Epidermal melanocyte (primary cell): ENCODE measurements around the gene PKNOX1.
"Not testable (repeated sequence)": the region's sequence is repeated elsewhere in the genome, so short reads cannot be mapped to it uniquely, and the experiment has no call there.

ENCODE experiments used
- DNase-seq: peaks from one replicate; pipeline ENCODE4 v3.0.0; 2011; ENCODE audit warnings: low spot score; ENCODE audit not compliant: insufficient read length

The PKNOX1 gene

GRCh38 chr21:43016728-43017127 is 42.4 kb downstream of the PKNOX1 start:
- no peak for DNase-seq

GRCh38 chr21:43018519-43018918 is 44.2 kb downstream of the PKNOX1 start:
- DNase-seq, result no peak

- DNase-seq, result no peak
These were observed 45.8 kb downstream of the PKNOX1 start for GRCh38 chr21:43020177-43020576.

DNA sequence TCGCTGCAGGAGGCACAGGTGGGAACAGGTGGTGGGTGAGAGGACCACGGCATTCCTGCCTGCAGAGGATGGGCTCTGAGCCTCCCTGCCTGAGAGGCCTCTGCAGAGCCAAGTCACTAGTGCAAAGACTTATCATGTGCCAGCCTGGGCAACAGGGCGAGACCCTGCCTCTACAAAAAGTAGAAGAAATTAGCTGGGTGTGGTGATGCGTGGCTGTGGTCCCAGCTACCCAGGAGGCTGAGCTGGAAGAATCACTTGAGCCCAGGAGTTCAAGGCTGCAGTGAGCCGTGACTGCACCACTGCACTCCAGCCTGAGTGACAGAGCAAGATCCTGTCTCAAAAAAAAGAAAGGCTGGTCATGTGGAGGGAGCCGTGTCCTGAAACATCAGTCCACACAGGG is 46.4 kb downstream of the PKNOX1 start:
- DNase-seq, result no peak

- no peak for DNase-seq
These were observed 46.8 kb downstream of the PKNOX1 start for GRCh38 chr21:43021191-43021590.

- DNase-seq, result no peak
These were observed 47.6 kb downstream of the PKNOX1 start for GRCh38 chr21:43021756-43022600.

DNA sequence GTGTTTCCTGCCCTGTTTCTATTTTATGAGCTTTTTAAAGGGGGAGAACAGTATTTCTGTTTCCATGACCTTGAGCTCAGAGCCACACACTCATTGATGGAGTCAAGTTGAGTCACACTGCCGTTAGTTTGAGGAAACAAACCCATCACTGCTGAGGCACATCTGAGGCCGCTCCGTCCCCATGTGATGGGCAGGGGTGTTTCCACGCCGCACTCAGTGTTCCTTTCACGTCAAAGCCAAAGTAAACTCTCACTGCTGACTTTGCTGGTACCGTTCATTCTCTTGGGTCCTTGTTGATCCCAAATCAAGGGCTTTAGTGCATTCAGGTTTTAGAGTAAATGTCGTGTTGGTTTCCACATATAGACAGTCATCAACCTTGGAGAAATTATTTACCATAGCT is 48.8 kb downstream of the PKNOX1 start:
- no peak for DNase-seq

DNA sequence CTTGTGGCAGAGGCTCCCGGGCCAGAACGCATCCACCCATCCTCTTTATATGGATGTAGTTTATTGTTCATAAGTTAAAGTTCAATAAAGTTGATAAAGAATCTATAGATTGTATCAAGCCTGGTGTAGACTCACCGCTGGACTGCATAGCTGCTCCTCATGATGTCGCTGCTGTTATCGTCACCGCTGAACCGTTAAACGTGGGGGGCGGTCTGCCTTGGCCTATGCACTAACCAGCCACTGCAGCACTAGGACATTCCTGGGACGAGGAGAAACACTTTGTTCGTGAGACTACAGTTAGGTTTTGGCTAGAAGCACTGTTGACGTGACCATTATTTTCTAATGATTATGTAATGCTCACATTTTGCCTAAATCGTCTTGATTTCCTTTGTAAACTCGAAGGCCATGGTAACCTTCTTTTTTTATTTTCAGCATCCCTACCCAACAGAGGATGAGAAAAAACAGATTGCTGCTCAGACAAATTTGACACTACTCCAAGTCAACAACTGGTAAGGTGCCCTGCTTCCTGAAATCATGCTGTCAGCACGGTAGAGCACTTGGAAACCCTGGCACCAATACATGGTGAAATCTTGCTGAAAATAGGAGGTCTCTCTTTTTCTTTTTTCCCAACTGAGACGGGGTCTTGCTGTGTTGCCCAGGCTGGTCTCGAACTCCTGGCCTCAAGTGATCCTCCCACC is 50.2 kb downstream of the PKNOX1 start:
- DNase-seq, result no peak

DNA sequence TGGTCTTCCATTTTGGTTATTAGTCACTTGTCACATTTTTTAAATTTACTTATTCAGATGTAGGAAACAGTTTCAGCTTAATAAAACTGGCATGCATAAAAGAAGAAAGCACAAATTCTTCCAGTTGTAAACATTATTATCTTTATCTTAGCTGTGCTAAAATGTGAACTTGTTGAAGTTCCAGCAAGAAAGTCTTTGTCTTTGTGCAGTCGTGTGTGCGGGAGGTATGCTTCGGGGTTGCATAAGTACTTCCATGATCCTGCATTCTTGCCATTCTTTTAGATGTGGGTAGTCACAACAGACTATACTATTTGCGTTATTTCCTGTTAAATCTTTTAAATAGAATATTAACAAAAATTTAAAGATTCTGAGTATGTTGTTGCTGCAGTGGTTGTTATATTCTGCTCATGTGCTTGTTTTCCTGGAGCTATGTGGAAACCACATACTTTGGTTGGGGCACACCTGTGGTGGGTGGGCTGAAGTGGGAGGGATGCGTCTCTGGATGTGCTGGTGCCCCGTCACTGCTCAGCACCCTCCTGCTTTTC is 51.3 kb downstream of the PKNOX1 start:
- peak; percentile 33 for DNase-seq

DNA sequence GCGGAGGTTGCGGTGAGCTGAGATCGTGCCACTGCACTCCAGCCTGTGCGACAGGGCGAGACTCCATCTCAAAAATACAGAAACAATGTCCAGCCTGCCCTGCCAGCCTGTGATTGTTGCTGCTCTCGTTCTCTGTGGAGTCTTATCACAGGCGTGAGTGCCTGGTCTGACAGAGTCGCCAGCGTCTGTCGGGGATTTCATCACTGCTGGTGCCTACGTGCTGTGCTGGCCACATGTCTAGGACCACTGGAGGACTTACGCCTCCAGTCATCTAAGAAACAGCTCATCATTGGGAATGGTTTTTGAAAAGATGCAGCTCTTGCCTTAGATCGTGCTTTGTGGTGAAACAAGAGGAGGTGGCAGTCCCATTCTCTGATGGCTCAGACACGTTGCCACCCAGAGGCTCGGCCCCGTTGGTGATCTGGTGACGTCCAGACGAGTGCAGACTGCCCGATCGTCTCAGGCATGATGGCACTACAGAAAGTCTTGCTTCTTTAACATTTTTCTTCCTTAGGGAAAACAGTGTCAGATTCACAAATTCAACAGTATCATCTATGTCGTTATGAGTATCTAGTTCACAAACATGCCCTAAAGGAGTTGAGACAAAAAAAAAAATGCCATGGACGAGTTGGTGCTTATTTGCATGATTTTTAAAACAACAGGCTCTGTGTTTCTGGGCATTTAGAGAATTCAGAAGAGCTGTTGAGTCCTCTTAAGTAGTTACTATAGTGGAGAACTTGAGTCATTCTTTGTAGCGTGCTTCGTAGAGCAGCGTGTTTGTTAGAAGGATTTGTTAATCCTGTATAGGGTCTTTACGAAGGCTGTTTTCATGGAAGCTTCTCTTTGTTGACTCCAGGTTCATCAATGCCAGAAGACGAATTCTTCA is 53.7 kb downstream of the PKNOX1 start:
- DNase-seq, result peak; percentile 83

DNA sequence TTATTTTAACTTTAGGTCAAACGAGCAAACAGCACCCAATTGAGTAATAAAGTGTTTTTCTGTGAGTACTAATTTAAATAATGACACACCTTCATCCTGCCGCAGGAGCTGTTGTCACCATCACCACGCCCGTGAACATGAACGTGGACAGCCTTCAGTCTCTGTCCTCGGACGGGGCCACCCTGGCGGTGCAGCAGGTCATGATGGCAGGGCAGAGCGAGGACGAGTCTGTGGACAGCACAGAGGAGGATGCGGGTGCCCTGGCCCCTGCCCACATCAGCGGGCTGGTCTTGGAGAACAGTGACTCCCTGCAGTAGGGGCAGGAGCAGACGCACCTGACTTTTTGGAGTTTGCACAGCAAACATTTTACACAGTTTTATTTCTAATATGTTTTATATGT is 55.4 kb downstream of the PKNOX1 start:
- DNase-seq, result no peak

GRCh38 chr21:43031121-43031619 is 56.8 kb downstream of the PKNOX1 start:
- DNase-seq, result no peak

DNA sequence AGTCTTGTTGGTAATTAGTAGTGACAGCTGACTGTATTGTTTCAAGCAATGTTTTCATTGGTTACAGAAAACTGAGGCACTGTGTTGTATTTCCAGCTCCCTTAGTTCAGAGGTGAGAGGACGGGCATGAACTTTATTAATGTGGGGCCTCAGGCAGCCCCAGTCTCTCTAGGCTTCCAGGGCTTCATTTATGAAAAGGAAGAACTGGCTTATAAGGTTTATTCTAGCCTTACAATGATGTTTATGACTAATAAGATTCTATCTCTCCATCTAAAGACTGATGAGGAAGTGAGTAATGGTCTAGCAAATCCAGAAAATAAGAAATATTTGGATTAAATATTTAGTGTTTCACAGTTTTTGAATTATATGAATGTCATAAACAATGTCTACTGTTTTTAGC is 59.7 kb downstream of the PKNOX1 start:
- DNase-seq, result no peak

DNA sequence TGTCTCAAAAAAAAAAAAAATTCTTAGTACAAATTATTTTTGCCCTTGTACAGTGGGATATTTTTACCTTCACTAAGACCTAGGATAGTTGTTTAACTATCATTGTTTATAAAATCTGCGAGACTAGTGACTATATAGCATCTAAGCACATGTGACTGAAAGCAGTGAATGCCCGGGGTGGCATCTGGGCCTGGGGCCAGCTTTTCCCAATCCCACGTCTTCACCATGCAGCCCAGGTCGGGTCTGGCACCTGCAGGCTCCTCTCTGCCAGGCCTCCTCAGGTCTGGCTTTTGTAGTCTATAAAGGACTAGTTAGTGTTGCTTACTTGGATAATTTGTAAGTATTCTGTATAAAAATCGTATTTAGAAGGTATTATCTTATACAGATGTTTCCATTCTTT is 60.5 kb downstream of the PKNOX1 start:
- DNase-seq, result no peak

DNA sequence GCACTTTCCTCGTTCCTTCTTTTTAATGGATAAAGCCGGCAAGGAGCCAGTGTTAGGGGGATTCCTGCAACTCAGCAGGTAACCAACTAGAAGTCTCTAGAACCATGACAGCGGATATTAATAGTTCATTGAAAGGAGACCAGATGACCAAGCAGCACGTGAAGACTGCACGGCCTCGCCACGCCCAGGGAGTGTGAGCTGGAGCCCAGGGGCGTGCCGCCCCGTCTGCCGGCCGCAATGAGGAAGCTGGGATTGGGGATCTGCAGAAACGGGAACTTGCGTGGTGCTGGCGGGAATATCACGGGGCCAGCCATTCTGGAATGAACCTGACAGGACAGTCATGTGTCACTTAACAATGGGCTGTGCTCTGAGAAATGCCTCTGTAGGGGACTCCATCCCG is 62.5 kb downstream of the PKNOX1 start:
- not testable (repeated sequence) for DNase-seq

GRCh38 chr21:43037918-43038658 is 63.7 kb downstream of the PKNOX1 start:
- DNase-seq, result not testable (repeated sequence)

GRCh38 chr21:43038659-43039044 is 64.3 kb downstream of the PKNOX1 start:
- DNase-seq, result not testable (repeated sequence)

DNA sequence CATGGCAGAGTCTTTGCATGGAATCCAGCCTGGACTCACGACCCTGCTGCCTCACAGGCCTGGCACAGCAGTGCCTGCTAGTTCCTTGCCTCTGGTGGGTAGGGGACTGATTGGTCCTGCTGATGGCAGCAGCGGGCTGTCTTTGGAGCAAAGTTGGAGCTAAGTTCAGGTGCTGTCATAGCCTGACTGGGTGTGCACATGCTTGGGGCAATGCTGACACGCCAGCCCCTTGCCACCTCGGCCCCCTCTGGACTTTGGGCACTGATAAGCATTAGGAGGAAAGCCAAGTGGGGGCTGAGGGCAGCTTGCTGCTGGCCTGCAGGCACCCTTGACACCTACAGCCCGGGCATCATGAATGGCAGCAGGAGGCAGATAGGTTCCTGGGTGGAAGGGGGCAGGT is 67.8 kb downstream of the PKNOX1 start:
- not testable (repeated sequence) for DNase-seq

DNA sequence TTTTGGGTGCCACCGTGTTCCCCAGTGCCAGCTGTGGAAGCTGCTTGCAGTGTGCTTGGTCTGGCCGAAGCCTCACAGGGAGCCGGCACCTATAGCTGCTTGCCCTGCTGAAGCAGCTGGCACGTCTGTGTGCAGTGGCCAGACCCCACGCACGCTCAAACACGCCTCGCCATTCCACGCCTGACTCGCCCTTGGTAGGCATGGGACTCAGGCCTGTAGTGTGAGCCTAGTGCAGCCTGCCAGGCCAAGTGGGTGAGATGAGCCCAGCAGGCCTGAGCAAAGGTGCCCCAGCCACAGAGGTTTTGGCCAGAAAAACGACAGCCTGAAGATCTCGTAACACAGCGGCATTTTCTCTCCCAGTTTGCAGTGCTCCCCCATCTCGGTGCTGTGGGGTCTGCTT is 68.9 kb downstream of the PKNOX1 start:
- DNase-seq, result not testable (repeated sequence)

GRCh38 chr21:43044547-43044946 is 70.2 kb downstream of the PKNOX1 start:
- not testable (repeated sequence) for DNase-seq
